ENCODE measurements around the gene PLD3.

The PLD3 gene

GRCh38 chr19:40321076-40321475, 27.4 kb upstream of the PLD3 start:
- TF ChIP-seq CTCF (IDR thresholded peaks at IDR 0.05; ENCODE audit: borderline replicate concordance, insufficient read depth, low read depth, low read length): no peak
- no peak overlapping the region for H3K4me3 ChIP-seq (ENCODE audit: low read depth, low read length)

GRCh38 chr19:40321566-40322270, 26.8 kb upstream of the PLD3 start:
- H3K4me3 ChIP-seq (ENCODE audit: low read depth, low read length): no peak overlapping the region
- TF ChIP-seq CTCF (IDR thresholded peaks at IDR 0.05; ENCODE audit: borderline replicate concordance, insufficient read depth, low read depth, low read length): no peak

GRCh38 chr19:40322271-40322610, 26.3 kb upstream of the PLD3 start:
- H3K4me3 ChIP-seq (ENCODE audit: low read depth, low read length): no peak overlapping the region
- no peak for TF ChIP-seq CTCF (IDR thresholded peaks at IDR 0.05; ENCODE audit: borderline replicate concordance, insufficient read depth, low read depth, low read length)

GRCh38 chr19:40322951-40323615, 25.4 kb upstream of the PLD3 start:
- no peak overlapping the region for H3K4me3 ChIP-seq (ENCODE audit: low read depth, low read length)
- no peak for TF ChIP-seq CTCF (IDR thresholded peaks at IDR 0.05; ENCODE audit: borderline replicate concordance, insufficient read depth, low read depth, low read length)

- TF ChIP-seq CTCF (IDR thresholded peaks at IDR 0.05; ENCODE audit: borderline replicate concordance, insufficient read depth, low read depth, low read length): no peak
- no peak overlapping the region for H3K4me3 ChIP-seq (ENCODE audit: low read depth, low read length)
Measured at GRCh38 chr19:40323705-40324104, 24.8 kb upstream of the PLD3 start.

GRCh38 chr19:40326201-40326600, 22.3 kb upstream of the PLD3 start:
- no peak overlapping the region for H3K4me3 ChIP-seq (ENCODE audit: low read depth, low read length)
- TF ChIP-seq CTCF (IDR thresholded peaks at IDR 0.05; ENCODE audit: borderline replicate concordance, insufficient read depth, low read depth, low read length): no peak

GRCh38 chr19:40331052-40331451, 17.4 kb upstream of the PLD3 start:
- no peak for TF ChIP-seq CTCF (IDR thresholded peaks at IDR 0.05; ENCODE audit: borderline replicate concordance, insufficient read depth, low read depth, low read length)
- no peak overlapping the region for H3K4me3 ChIP-seq (ENCODE audit: low read depth, low read length)

Measured in GM12875 (cell line).